NCI-H524 treated with DMSO at 0.1 percent for 48 hours (cell line): ENCODE data around the gene YLPM1.

Source experiments
- DNase-seq: peaks from one replicate; lab custom pipeline; 2025; lab: John Stamatoyannopoulos, UW

Gene YLPM1

DNA sequence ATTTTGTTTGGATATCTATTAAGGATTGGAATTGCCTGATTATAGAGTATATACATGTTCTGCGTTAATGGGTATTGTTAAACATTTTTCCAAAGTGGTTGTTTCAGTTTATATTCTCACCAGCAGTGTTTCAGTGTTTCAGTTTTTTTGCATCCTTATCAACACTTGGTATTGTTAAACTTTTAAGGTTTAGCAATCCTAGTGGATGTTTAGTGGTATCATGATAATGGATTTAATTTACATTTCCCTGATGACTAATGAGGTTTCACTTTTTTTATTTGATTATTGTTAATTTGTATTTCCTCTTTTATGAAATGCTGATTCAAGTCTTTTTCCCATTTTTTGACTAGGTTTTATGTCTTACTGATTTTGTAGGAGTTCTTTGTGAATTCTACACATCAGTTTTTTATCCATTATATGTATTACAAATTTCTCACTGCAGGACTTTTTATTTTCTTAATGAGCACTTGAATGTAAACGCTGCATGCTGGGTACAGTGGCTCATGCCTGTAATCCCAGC lies 23.7 kb downstream of the YLPM1 start:
- DNase-seq: no peak

DNA sequence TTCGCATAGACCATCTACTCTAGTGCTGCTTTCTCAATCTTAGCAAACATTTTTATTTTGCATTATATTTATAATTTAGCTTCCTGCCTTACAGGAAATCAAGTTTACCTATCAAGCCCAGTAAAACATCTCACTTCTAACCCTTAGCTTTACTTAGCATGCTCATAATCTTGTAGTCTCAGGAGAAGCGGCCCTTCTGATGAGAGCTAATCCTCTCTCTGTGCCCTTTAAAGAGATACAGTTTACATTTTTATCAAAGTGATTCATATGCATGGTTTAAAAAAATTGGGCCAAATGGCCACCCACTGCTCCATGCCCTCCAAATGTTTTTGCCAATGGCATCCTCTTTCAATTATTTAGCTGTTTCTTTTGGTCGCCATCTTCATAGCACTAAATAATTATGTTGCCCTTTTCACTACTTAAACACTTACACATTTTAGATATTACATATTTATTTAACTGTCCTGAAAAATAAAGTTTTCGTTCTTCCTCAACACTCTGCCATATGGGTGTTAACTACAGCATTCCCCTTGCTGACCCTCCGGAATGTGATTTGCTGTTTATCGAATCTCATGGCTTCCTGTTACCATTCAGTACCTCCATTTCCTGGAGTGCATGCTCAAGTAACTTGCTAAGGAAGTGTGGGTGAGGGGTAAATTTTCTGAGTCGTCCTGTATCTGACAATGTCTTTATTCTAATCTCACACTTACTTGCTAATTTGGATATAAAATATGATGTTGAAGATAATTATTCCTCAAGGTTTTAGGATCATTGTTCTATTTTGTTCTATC lies 29.3 kb downstream of the YLPM1 start:
- DNase-seq: no peak

DNA sequence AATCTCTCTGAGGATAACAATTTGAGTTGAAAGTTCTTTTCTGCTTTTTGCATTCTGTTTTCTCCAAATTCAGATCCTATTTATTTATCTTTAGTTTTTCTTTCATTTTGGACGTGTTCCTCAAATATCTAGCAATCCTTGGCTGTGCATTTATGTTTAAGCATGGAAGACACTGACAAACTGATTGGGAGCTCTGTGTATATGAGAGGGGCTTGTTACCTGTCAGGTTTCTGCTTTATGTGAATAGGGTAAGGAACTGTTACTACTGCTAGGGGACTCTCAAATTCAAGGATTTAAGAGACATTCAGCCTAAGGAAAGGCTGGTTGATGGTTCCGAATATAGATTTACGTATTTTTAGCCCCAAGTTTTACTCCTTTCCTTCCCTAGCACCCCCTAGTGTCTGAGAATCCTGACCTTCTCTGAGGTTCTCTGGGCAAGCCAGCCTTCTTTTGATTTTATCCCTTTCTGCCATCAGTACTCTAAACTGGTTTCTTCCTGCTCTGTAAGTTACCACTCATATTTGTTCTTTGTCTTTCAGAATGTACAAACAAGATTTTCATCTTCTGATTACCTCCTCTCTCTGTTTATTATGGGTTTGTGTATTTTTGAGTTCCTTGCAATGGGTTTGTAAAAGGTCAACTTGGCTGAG lies 30.5 kb downstream of the YLPM1 start:
- no peak for DNase-seq

DNA sequence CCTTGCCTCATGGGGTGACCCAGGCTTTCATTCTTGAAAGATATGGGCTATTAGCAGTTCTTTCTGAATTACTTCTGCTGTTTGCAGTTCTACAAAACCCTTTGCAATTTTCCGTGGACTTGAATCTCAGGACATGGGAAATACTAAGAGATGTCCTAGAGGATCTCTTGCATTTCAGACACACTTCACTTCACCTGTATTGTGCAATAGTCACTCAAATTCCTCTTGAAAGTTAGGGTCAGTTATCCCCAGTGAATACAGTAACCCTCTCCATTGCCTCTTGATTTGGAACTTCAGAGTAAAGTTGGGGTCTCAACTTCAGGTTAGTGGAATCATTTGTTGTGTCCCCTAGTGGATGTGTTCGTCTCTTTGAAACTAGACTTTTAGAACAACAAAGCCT lies 31.8 kb downstream of the YLPM1 start:
- no peak for DNase-seq

DNA sequence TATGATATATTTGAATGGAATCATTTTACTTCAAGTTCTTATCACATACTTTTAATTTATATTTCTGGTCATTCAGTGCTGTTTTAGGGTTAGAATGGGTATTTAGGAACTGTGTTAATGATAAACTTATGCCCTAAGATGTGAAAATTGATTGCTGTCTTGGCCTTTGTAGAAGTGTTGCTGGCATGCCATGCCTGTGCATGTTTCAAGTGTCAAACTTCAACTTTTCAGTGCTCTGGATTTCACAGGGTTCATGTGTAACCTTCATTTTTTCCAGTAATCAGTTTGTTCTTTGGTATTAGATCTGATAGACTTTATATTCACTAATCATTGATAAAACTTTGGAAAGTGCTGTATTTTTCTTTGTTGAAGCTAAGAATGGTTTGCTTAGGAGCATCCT lies 36.6 kb downstream of the YLPM1 start:
- no peak for DNase-seq

DNA sequence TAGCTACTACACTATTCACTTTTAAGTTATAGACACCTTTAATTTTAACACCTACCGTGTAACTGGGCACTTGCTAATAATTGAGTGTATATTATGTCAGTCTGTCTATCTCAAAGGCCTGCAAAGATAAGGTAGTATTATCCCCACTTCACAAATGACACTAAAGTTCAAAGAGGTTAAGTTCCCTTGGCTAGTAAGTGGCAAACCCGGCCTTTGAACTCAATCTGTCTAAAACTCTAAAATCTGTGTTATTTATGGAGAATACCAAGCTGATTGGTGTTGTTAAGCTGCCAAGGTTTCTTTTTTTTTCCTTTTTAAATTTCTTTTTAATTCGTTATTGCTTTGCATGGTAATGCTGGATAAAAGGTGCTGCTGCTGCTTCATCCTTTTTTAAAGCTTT lies 37.7 kb downstream of the YLPM1 start:
- DNase-seq: no peak

DNA sequence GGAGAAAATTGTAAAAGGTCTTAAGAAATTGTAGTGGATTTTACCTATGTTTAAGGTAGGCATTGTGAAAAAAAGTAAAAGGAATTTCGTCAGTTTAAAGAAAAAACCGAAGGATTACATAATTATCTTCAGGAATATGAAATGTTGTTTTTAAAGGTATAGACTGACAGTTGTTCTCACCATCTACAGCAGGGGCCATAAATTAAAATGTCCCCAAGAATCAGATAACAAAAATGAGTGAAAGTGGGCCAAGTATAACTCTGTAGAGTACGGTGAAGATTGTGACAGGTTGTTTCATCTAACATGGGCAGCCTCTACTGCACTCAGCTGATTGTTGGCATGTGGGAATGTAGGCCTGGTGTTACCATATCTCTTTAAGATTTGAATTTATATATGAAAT lies 38.3 kb downstream of the YLPM1 start:
- no peak for DNase-seq

DNA sequence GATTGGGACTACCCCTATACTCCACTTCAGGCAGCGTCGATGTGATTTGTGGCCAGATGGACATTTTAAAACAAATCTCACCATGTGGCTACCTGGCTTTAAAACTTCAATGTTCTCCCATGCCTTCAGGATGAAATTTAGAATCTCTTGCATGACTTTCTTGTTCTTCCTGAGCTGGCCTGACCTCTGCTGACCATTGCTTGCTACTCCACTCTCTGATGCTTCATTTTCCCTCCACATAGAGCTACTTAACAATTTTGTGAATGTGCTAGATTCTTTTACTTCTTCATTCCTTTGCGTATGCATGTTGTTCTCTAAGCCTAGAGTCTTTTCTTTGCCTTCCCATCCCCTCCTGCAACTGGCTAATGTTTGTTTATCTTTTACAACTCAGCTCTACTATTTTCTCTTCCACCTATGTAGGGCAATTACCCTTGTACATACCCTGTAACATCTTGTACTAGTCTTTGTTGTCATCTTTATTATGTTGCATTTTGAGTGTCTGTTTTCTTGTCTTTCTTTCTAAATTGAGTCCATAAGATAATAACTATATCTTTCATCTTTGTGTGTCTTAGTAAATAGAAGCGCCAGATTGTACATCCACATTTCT lies 41.2 kb downstream of the YLPM1 start:
- no peak for DNase-seq

DNA sequence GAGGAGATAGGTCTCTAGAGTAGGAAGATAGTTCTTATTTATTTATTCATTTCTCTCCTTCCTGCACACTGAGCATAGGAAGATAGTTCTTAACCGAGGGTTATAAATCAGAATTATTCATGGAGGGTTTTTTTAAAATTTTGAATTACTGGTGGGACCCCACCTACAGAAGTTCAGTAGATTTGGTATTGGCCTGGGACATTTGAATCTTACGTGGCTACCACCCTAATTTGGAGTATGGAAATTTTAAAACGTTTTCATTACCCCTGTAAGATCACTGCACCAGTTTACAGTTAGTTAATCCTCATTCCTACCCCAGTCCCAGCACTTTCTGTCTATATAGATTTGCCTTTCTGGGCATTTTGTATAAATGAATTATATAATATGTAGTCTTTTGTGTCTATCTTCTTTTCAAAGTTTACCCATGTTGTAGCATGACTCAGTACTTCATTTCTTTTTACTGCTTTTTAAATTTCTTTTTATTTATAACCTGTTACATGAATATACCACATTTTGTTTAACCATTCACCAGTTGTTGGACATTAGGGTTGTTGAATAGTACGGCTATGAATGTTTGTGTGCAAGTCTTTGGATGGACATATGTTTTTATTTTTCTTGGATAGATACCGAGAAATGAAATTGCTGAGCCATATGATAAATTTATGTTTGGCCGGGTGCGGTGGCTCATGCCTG lies 44.9 kb downstream of the YLPM1 start:
- DNase-seq: no peak

DNA sequence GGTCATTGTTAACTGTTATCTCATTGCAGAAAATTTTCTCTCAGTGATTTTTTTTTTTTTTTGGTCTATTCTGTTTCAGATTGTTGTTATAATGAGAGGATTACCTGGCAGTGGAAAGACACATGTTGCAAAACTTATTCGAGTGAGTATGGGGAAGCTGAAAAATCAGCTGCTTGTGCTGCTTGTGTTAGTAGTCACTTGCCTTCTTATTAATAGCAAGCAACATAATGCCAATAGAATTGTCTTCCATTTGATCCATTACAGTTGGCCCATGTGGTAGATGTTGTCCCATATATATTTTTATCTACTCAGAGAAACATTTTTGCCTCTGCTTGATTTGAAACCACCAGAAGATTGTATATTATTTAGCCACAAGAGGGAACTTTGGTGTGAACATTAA lies 53.0 kb downstream of the YLPM1 start:
- DNase-seq: no peak

DNA sequence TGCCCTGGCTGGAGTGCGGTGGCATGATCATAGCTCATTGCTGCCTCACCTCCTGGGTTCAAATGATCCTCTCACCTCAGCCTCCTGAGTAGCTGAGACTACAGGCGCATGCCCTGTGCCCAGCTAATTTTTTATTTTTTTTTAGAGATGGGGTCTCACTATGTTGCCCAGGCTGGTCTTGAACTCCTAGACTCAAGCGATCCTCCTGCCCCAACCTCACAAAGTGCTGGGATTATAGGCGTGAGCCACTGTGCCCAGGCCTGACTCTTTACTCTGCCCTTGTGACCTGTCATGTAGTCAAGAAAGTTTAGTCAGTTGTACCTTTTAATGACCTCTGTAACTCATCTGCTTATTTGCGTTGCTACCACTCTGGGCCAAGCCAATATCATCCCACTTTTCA lies 57.2 kb downstream of the YLPM1 start:
- DNase-seq: no peak

DNA sequence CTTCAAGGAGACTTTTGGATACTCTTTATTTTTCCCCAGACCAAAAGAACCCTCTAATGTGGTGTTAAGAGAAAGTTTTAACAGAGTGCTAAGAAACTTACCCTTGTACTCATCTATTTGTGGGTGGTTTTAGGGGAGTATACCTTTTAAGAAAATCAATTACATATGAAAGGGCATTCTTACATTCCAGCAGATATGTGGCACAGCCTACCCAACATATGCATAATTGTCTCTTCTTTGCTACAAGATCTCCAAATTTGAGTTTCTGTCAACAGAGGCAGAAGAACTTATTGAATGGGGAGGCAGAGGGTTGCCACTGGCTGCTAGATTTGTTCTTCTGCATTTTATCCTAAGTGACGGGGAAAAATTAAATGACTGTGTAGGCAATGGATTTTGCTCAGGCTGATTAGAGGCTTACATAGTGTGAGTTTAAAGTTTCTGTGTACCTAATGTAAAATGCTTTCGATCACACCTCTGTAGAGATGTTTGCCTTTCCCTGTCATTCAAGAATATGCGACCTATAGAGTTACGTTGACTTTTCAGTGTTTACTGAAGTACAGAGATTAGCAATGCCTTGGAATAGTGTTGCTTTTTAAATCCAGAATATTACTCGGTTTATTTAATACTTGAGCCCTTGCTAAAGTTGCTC lies 58.3 kb downstream of the YLPM1 start:
- DNase-seq: no peak

DNA sequence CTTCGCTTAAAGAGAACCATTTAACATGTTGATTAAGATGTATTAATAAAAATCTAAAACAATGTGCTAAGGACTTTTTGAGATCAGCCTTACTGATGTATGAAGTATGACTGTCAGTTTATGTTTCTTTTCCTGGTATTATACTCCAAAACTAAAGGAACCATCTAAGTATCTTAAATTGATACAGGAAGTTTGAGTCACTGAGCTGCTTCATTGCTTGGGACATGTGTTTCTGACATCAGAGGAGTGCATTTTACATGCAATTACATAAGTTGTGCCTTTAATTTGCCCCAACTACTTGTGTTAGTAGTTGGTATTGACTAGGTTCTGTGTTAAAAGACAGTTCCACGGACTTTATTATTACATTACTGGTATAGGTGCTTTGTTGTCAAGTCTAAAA lies 61.9 kb downstream of the YLPM1 start:
- DNase-seq: no peak

DNA sequence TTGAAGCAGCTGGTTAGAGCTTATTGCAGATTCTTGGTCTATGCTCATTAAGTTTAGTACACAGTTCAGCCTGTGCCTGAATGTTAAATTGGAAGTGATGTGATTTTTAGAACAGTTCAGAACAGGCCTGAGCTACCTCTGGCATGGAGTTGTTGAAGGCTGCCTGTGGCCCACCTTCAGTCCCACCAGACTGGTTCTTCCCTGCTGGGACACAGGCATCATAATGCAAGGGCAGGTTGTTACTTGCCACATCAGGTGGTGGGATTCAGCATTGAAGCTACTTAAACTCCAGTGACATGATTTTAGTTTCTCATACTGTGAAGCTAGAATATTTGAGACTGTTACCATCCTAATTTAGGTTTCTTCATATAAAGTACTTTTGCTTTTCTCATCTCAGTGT lies 63.5 kb downstream of the YLPM1 start:
- DNase-seq: no peak

DNA sequence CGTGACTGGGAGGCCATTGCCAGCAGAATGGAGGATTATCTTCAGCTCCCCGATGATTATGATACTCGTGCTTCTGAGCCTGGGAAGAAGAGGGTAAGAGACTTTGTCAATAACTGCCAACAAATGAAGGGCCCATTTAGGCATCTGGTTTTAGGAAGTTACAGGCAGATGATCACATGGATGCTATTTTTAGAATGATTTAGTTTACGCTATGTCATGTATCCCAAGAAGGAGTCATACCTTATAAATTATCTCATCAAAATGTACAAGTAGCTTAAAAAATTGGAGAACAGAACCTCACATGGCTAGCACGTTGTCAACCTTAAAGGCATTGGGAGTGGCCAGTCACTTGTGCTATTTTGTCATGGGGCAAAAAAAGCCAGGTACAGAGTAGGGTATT lies 66.1 kb downstream of the YLPM1 start:
- no peak for DNase-seq

DNA sequence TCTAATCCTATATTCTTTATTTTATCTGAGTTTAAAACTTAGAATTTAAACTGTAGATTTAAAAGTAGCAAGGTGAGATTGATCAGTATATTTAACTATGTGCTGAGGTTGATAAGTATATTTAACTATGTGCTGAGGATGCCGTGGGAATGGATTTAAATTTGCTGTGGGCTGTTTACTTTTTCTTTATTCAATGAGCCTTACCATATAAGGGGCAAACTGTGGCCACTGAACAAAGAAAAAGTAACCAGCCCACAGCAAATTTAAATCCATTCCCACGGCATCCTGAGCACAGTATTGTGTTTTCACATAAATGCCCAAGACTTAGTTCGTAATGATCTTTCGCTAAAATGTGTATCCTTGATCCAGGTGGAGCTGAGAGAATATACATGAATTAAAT lies 69.7 kb downstream of the YLPM1 start:
- no peak for DNase-seq

DNA sequence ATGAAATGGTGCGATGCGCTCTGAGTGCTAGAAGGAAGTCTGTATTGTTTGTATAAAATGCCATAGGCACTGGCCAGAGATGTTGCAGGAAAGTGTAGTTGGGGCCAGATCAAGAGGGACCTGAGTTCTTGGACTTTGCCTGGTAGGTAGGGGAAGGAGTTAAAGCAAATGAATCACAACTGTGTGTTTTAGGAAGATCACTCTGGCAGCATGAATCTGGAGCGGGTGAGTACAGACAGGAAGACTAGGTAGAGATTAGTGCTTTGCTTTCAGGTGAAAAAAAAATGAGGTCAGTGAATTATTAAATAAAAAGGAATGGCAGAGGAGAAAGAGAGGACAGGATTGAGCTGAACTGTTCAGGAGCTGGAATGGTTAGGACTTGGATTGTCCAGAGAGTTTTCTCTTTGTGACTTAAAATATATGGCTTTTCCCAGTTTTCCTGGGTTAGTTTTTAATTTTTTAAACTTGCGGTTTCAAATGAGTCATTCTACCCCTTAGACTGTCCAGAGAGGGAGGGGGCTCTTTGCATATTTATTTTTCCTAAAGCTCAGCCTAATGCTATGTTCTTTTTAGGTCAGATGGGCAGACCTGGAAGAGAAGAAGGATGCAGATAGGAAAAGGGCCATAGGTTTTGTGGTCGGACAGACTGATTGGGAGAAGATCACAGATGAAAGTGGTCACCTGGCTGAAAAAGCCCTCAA lies 71.7 kb downstream of the YLPM1 start:
- DNase-seq: no peak

DNA sequence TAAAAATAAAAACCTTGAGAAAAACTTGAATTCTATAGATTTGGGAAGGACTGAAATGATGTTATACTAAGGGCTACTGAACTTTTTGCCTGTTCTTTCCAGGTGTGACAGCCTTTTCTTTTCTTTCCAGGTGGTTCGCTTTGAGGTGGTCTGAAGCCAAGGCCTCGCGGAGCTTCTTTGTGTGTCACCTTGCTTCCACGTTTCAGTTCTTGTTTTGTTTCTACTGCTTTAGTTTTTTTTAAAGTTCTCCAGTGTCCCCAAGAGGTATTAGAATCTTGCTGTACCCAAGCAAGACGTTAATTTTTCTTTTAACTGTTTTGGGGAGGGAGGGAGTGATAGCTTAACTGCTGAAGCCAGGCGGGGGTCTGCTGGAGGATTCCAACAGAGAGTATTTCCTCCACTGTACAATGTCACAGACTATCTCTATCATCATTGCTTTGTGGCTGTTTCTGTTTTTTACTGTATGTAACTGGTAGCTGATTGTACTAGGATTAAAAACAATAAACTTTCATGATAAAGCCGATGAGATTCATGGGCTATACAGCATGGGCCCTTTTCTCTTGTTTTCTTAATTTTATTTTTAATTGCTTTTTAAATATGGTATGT lies 72.6 kb downstream of the YLPM1 start:
- DNase-seq: no peak

DNA sequence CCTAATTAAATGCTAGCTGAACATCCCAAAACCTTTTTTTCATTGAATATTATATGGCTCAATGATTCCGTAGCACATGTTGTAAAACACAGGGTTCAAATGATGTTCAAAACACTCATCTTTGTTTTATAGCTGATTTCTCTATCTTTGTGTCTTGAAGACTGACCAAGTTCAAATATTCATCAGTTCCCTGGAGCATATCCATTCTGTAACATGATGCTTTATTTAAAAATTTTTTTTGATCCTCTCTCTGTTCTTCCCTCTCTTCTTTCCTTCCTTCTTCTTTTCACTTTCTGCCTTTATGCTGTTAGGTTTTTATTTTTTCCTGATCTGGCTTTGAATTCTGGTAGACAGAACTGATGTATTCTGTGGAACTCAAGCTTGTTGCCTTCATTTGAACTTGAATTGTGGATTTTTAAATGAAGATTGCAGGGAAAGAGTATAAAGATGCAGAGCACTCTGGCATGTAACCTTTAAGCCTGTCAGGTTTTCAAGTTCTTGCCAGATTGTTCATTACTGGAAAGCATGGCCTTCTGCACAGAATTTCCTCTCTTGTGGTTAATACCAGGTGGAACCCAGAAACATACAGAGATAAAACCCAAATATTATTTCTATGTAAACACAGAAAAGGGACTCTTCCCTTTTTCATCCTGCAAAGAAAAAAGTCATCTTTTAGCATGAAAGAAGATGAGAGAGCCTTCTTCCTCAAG lies 73.3 kb downstream of the YLPM1 start:
- DNase-seq: no peak

DNA sequence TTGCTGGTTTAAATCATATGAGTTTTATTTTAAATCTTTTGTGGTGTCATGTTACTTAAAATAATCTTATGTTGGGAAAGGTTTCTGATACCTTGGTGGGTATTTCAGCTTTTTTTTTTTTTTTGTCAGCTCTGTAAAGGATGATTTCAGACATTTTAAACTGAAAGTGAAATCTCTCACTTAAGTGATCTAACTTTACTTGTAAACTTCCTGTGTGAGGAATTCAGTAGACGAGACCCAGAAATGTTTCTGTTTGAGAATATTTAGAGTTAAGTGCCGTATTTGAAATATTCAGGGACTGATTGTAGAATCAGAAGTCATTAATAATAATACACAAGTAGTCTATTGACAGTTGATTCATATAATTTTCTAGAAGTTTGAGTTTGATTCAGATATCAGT lies 75.0 kb downstream of the YLPM1 start:
- no peak for DNase-seq
